Central memory CD8-positive, alpha-beta T cell (primary cell): ENCODE measurements around the gene RAPGEF4.

Source experiments
- ATAC-seq: fragments of 150-1000 bp; cut with Tn5 transposase; replicated peaks from 2 replicates; pipeline ENCODE4 v1.10.0; 2022; ENCODE audit warnings: mild to moderate bottlenecking, moderate FRiP score, moderate number of reproducible peaks; ENCODE audit not compliant: poor library complexity, severe bottlenecking; ENCODE audit errors: extremely low read depth
- DNase-seq, 2 donors: peaks; one replicate each; pipeline ENCODE4 v3.0.0; 2021; ENCODE audit warnings: low spot score in 2 of 2
- H3K27ac Mint-ChIP-seq: one replicate; pipeline ENCODE4 v1.8.0; 2022; ENCODE audit warnings: low read depth, mild to moderate bottlenecking, moderate library complexity, mixed read lengths
- H3K27me3 Mint-ChIP-seq: one replicate; pipeline ENCODE4 v1.8.0; 2022; ENCODE audit warnings: mixed read lengths
- H3K36me3 Mint-ChIP-seq: one replicate; pipeline ENCODE4 v1.8.0; 2022; ENCODE audit warnings: mild to moderate bottlenecking, moderate library complexity, mixed read lengths; ENCODE audit not compliant: insufficient read depth
- H3K4me1 Mint-ChIP-seq: one replicate; pipeline ENCODE4 v1.8.0; 2022; ENCODE audit warnings: mixed read lengths
- H3K4me3 Mint-ChIP-seq: one replicate; pipeline ENCODE4 v1.8.0; 2022; ENCODE audit warnings: mild to moderate bottlenecking, moderate library complexity, mixed read lengths
- H3K9me3 Mint-ChIP-seq: one replicate; pipeline ENCODE4 v1.8.0; 2022; ENCODE audit warnings: mixed read lengths

Gene RAPGEF4

GRCh38 chr2:173049831-173050230 is 314.2 kb downstream of the RAPGEF4 start:
- no peaks in the 10 kb centered on the region for H3K36me3 Mint-ChIP-seq
- peaks cover 43% of the 10 kb centered on the region for H3K27me3 Mint-ChIP-seq

GRCh38 chr2:173050684-173051083 is 315.0 kb downstream of the RAPGEF4 start:
- no peak for DNase-seq
- Mint-ChIP-seq H3K27ac (no peak overlapping the region), H3K4me1 (no peaks in the 10 kb centered on the region), H3K9me3 (no peaks in the 10 kb centered on the region), H3K27me3 (peaks cover 46% of the 10 kb centered on the region), H3K36me3 (no peaks in the 10 kb centered on the region), H3K4me3 (no peak overlapping the region)
- ATAC-seq, result no peak

More at GRCh38 chr2:173049831-173050230, 314.2 kb downstream of the RAPGEF4 start:
- ATAC-seq (no peak), DNase-seq (no peak)
- H3K27ac Mint-ChIP-seq, result no peak overlapping the region
- H3K9me3 Mint-ChIP-seq, result no peaks in the 10 kb centered on the region
- no peak overlapping the region for H3K4me3 Mint-ChIP-seq
- H3K4me1 Mint-ChIP-seq, result no peaks in the 10 kb centered on the region

DNA sequence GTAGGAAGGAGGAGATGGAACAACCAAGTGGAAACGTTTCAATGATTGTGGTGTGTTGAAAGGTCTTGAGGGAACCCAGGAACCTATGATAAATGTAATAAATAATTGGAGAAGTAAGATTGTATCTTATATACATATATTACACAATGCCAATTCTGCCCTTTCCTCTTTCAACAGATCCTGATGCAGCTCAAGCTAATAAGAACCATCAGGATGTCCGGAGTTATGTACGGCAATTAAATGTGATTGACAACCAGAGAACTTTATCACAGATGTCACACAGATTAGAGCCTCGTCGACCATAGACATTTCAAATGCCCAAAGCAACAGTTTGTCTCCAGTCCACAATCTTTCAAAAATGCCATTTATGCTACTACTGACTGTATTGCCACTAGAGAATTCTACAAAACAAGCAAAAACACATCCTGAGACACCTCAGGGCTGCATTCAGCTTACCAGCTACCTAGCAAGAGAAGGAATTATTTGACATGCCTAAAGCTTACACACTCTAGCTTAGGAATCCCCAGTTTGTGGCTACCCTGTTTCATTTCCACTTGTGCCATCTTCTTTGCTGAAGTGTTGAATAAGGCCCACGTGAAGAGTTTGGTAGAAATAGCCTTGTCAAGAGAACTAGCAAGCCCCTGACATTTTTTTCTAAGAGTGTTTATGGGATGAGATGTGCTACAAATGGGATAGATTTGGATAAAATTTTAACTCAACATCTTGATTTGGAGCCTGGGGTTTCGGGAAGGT is 316.0 kb downstream of the RAPGEF4 start:
- Mint-ChIP-seq H3K9me3 (no peaks in the 10 kb centered on the region), H3K27ac (no peak overlapping the region), H3K36me3 (no peaks in the 10 kb centered on the region), H3K4me1 (no peaks in the 10 kb centered on the region), H3K27me3 (peaks cover 50% of the 10 kb centered on the region), H3K4me3 (no peak overlapping the region)
- DNase-seq (no peak), ATAC-seq (no peak)

GRCh38 chr2:173053043-173053699 is 317.5 kb downstream of the RAPGEF4 start:
- H3K27me3 Mint-ChIP-seq, result peaks cover 61% of the 10 kb centered on the region
- H3K4me1 Mint-ChIP-seq, result no peaks in the 10 kb centered on the region
- no peaks in the 10 kb centered on the region for H3K9me3 Mint-ChIP-seq
- no peak overlapping the region for H3K27ac Mint-ChIP-seq
- no peak for DNase-seq
- no peak overlapping the region for H3K4me3 Mint-ChIP-seq
- no peak for ATAC-seq
- H3K36me3 Mint-ChIP-seq, result no peaks in the 10 kb centered on the region

- DNase-seq, result no peak
- no peak overlapping the region for H3K27ac Mint-ChIP-seq
- peaks cover 57% of the 10 kb centered on the region for H3K27me3 Mint-ChIP-seq
- no peaks in the 10 kb centered on the region for H3K36me3 Mint-ChIP-seq
- H3K4me3 Mint-ChIP-seq, result no peak overlapping the region
- no peaks in the 10 kb centered on the region for H3K9me3 Mint-ChIP-seq
- H3K4me1 Mint-ChIP-seq, result no peaks in the 10 kb centered on the region
- ATAC-seq, result no peak
These were observed 318.8 kb downstream of the RAPGEF4 start for GRCh38 chr2:173054466-173054865.

GRCh38 chr2:173056705-173057364 is 321.2 kb downstream of the RAPGEF4 start:
- no peaks in the 10 kb centered on the region for H3K9me3 Mint-ChIP-seq
- DNase-seq, result no peak
- no peak for ATAC-seq
- H3K4me3 Mint-ChIP-seq, result no peak overlapping the region
- H3K27ac Mint-ChIP-seq, result no peak overlapping the region
- H3K36me3 Mint-ChIP-seq, result no peaks in the 10 kb centered on the region
- H3K4me1 Mint-ChIP-seq, result no peaks in the 10 kb centered on the region
- peaks cover 43% of the 10 kb centered on the region for H3K27me3 Mint-ChIP-seq

DNA sequence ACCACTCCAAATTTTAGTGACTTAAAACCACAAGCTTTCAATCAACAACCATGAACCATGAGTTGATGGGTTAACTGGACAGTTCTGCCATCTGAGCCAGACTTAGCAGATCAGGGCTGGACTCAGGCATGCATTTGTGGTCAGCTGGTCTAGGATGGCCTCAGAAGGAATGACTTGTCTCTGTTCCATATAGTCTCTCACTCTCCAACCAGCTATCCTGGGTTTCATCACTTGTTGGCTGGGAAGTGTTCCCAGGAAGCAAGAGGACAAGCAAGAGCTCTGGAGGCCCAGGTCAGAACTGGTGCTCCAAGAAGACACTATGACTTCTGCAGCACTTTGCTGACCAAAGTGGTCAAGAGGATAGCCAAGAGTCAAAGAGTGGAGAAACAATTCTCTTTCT is 322.5 kb downstream of the RAPGEF4 start:
- H3K27me3 Mint-ChIP-seq, result peaks cover 41% of the 10 kb centered on the region
- H3K4me1 Mint-ChIP-seq, result no peaks in the 10 kb centered on the region
- no peak overlapping the region for H3K27ac Mint-ChIP-seq
- DNase-seq (no peak), ATAC-seq (no peak)
- H3K4me3 Mint-ChIP-seq, result no peak overlapping the region
- H3K36me3 Mint-ChIP-seq, result no peaks in the 10 kb centered on the region
- no peaks in the 10 kb centered on the region for H3K9me3 Mint-ChIP-seq

DNA sequence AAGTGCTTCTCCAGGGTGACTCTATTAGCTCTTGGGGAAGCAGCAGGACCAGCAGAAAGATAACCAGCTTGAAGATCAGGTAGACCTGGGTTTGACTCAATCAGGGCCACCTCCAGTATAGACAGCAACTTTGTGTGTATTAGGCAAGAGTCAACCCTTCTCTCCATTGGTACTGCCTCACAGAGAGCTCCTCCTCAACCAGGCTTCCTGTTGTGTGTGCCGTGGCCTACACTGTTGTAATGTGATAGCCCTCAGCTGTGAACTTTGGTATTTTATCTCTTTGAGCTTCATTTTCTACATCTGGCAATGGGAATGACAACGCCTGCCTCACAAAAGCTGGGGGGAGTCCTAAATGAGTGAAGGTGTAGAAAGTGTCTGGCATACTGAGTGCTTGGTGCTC is 323.0 kb downstream of the RAPGEF4 start:
- H3K4me1 Mint-ChIP-seq, result no peaks in the 10 kb centered on the region
- no peak for DNase-seq
- H3K27me3 Mint-ChIP-seq, result peaks cover 37% of the 10 kb centered on the region
- no peaks in the 10 kb centered on the region for H3K36me3 Mint-ChIP-seq
- no peaks in the 10 kb centered on the region for H3K9me3 Mint-ChIP-seq
- H3K4me3 Mint-ChIP-seq, result no peak overlapping the region
- no peak for ATAC-seq
- H3K27ac Mint-ChIP-seq, result no peak overlapping the region

DNA sequence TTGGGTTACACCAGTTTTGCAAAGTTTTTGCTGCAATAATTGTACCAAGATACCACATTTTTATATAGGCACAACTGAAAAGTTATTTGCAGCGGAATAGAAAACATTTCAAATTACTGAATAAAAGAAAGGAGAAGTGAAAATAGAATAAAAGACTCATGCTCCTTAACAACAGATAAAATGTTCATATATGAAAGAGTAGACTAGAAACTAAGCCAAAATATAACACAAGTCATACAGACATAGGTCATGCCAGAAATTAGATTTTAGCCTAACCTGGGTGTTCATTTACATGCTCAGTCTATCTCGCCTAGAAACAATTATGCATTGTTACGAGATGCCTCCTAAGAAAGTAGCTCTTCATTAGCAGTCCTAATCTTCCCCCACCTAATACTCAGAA is 323.6 kb downstream of the RAPGEF4 start:
- H3K36me3 Mint-ChIP-seq, result no peaks in the 10 kb centered on the region
- H3K27ac Mint-ChIP-seq, result no peak overlapping the region
- H3K9me3 Mint-ChIP-seq, result no peaks in the 10 kb centered on the region
- no peak overlapping the region for H3K4me3 Mint-ChIP-seq
- H3K4me1 Mint-ChIP-seq, result no peaks in the 10 kb centered on the region
- peaks cover 37% of the 10 kb centered on the region for H3K27me3 Mint-ChIP-seq
- ATAC-seq (no peak), DNase-seq (no peak)

DNA sequence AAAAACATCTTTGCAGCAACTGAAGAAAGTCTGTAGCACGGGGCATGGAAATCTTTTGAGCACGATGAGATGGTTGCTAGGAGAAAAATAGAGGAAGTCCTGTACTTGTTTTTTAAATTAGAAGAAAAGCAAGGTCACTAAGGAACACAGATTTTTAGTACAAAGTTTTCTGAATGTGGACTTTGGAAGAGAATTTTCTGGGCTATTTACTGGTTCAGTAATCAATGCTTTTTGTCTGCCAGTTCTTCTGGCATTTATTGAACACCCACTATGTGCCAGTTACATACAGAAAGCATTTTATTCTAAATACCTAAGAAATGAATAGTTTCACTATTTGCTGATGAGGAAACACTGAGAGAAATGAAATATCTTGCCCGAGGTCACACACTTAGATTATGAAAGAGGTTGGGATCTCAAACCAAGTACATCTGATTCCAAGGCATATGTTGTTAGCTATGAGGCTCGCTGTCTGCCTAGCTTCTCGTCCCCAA is 324.4 kb downstream of the RAPGEF4 start:
- Mint-ChIP-seq H3K4me3 (no peak overlapping the region), H3K4me1 (no peaks in the 10 kb centered on the region), H3K9me3 (no peaks in the 10 kb centered on the region), H3K36me3 (no peaks in the 10 kb centered on the region), H3K27me3 (peaks cover 36% of the 10 kb centered on the region), H3K27ac (no peak overlapping the region)
- ATAC-seq (no peak), DNase-seq (no peak)

DNA sequence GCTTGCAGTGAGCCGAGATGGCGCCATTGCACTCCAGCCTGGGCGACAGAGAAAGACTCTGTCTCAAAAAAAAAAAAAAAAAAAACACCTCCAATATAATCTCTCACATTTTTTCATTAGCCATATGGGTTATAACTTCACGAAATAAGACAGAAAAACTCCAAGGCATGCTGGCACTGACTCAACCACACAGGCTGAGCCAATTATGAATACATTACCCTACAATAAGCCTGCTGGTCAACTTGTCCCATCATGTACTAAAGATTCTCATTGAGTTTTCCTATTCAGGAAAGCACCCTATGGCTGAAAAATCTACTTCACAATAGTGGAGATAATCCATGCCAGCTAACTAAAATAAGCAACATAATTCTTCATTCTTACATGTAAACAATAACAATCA is 327.2 kb downstream of the RAPGEF4 start:
- Mint-ChIP-seq H3K27me3 (peaks cover 43% of the 10 kb centered on the region), H3K9me3 (no peaks in the 10 kb centered on the region), H3K27ac (no peak overlapping the region), H3K4me1 (no peaks in the 10 kb centered on the region), H3K4me3 (no peak overlapping the region), H3K36me3 (no peaks in the 10 kb centered on the region)
- no peak for ATAC-seq
- no peak for DNase-seq

- DNase-seq, result no peak
- Mint-ChIP-seq H3K36me3 (no peaks in the 10 kb centered on the region), H3K4me3 (no peak overlapping the region), H3K4me1 (no peaks in the 10 kb centered on the region), H3K27ac (no peak overlapping the region), H3K27me3 (peaks cover 43% of the 10 kb centered on the region), H3K9me3 (no peaks in the 10 kb centered on the region)
- ATAC-seq, result no peak
These were observed 328.6 kb downstream of the RAPGEF4 start for GRCh38 chr2:173064151-173064805.
